Measurements from ENCODE around the gene ITPR3.

The ITPR3 gene

GRCh38 chr6:33609528-33609927 lies 11.6 kb upstream of the ITPR3 start:
- Histone ChIP-seq H3K9me2 (replicated peaks; ENCODE audit: low read depth, low read length) (no peaks in the 10 kb centered on the region), H3K4me2 (ENCODE audit: low read depth, low read length, poor library complexity, severe bottlenecking) (no peak overlapping the region), H3K79me2 (ENCODE audit: insufficient read depth, low read length) (no peaks in the 10 kb centered on the region), H3K4me3 (ENCODE audit: low read length, poor library complexity, severe bottlenecking) (no peak overlapping the region), H4K20me1 (ENCODE audit: insufficient read depth, low read length, poor library complexity, severe bottlenecking) (no peaks in the 10 kb centered on the region), H3K9ac (ENCODE audit: low read depth, low read length, poor library complexity, severe bottlenecking) (no peak overlapping the region), H3K9me3 (ENCODE audit: insufficient read depth, low read depth, low read length) (no peaks in the 10 kb centered on the region), H3F3A (ENCODE audit: low read depth) (no peaks in the 10 kb centered on the region), H2AFZ (ENCODE audit: low read length) (no peak overlapping the region), H3K27me3 (ENCODE audit: insufficient read depth, low read length, poor library complexity, severe bottlenecking) (no peaks in the 10 kb centered on the region), H3K4me1 (ENCODE audit: insufficient read depth, low read length, poor library complexity, severe bottlenecking) (no peaks in the 10 kb centered on the region), H3K36me3 (ENCODE audit: insufficient read depth, low read length) (no peaks in the 10 kb centered on the region)
- TF ChIP-seq EZH2phosphoT487 (IDR thresholded peaks at IDR 0.05; ENCODE audit: borderline replicate concordance) (no peak), CTCF (conservative IDR thresholded peaks at IDR 0.05; ENCODE audit: low read length) (no peak)

- no peak for TF ChIP-seq CTCF (conservative IDR thresholded peaks at IDR 0.05; ENCODE audit: low read length)
- Histone ChIP-seq H2AFZ (ENCODE audit: low read length) (no peak overlapping the region), H3K4me2 (ENCODE audit: low read depth, low read length, poor library complexity, severe bottlenecking) (no peak overlapping the region)
Observed at GRCh38 chr6:33610067-33610466, 11.1 kb upstream of the ITPR3 start.

GRCh38 chr6:33610779-33611732 lies 10.1 kb upstream of the ITPR3 start:
- H3K4me3 ChIP-seq (ENCODE audit: low read length, poor library complexity, severe bottlenecking), result no peak overlapping the region
- H4K20me1 ChIP-seq (ENCODE audit: insufficient read depth, low read length, poor library complexity, severe bottlenecking), result no peaks in the 10 kb centered on the region
- H3K9ac ChIP-seq (ENCODE audit: low read depth, low read length, poor library complexity, severe bottlenecking), result no peak overlapping the region
- no peak for TF ChIP-seq EZH2phosphoT487 (IDR thresholded peaks at IDR 0.05; ENCODE audit: borderline replicate concordance)
- no peak for TF ChIP-seq CTCF (conservative IDR thresholded peaks at IDR 0.05; ENCODE audit: low read length)
- H3K79me2 ChIP-seq (ENCODE audit: insufficient read depth, low read length), result no peaks in the 10 kb centered on the region
- H3F3A ChIP-seq (ENCODE audit: low read depth), result no peaks in the 10 kb centered on the region
- H3K9me2 ChIP-seq (replicated peaks; ENCODE audit: low read depth, low read length), result no peaks in the 10 kb centered on the region
- H3K36me3 ChIP-seq (ENCODE audit: insufficient read depth, low read length), result no peaks in the 10 kb centered on the region
- H3K27me3 ChIP-seq (ENCODE audit: insufficient read depth, low read length, poor library complexity, severe bottlenecking), result no peaks in the 10 kb centered on the region
- H3K4me1 ChIP-seq (ENCODE audit: insufficient read depth, low read length, poor library complexity, severe bottlenecking), result no peaks in the 10 kb centered on the region
- no peaks in the 10 kb centered on the region for H3K9me3 ChIP-seq (ENCODE audit: insufficient read depth, low read depth, low read length)
- H2AFZ ChIP-seq (ENCODE audit: low read length), result no peak overlapping the region
- no peak overlapping the region for H3K4me2 ChIP-seq (ENCODE audit: low read depth, low read length, poor library complexity, severe bottlenecking)

More at GRCh38 chr6:33610067-33610466, 11.1 kb upstream of the ITPR3 start:
- Histone ChIP-seq H3K9me3 (ENCODE audit: insufficient read depth, low read depth, low read length) (no peaks in the 10 kb centered on the region), H3K9me2 (replicated peaks; ENCODE audit: low read depth, low read length) (no peaks in the 10 kb centered on the region), H3F3A (ENCODE audit: low read depth) (no peaks in the 10 kb centered on the region), H3K4me1 (ENCODE audit: insufficient read depth, low read length, poor library complexity, severe bottlenecking) (no peaks in the 10 kb centered on the region), H3K4me3 (ENCODE audit: low read length, poor library complexity, severe bottlenecking) (no peak overlapping the region), H4K20me1 (ENCODE audit: insufficient read depth, low read length, poor library complexity, severe bottlenecking) (no peaks in the 10 kb centered on the region), H3K27me3 (ENCODE audit: insufficient read depth, low read length, poor library complexity, severe bottlenecking) (no peaks in the 10 kb centered on the region), H3K36me3 (ENCODE audit: insufficient read depth, low read length) (no peaks in the 10 kb centered on the region), H3K79me2 (ENCODE audit: insufficient read depth, low read length) (no peaks in the 10 kb centered on the region), H3K9ac (ENCODE audit: low read depth, low read length, poor library complexity, severe bottlenecking) (no peak overlapping the region)
